Mammary microvascular endothelial cell (primary cell): ENCODE results near the gene ELSPBP1. TPM values are rescaled to one million over a fixed set of nuclear protein-coding genes. Genes with fewer than 3 reads are reported as not detected.

ENCODE experiments used
- total RNA-seq: library from RNA; depleted of rRNA; stranded (reverse); fragments of >200 nt; gene quantifications from 2 replicates; pipeline ENCODE4 v1.2.3, GENCODE V29; 2015

Gene ELSPBP1
- not detected in 2 replicates for total RNA-seq

DNA sequence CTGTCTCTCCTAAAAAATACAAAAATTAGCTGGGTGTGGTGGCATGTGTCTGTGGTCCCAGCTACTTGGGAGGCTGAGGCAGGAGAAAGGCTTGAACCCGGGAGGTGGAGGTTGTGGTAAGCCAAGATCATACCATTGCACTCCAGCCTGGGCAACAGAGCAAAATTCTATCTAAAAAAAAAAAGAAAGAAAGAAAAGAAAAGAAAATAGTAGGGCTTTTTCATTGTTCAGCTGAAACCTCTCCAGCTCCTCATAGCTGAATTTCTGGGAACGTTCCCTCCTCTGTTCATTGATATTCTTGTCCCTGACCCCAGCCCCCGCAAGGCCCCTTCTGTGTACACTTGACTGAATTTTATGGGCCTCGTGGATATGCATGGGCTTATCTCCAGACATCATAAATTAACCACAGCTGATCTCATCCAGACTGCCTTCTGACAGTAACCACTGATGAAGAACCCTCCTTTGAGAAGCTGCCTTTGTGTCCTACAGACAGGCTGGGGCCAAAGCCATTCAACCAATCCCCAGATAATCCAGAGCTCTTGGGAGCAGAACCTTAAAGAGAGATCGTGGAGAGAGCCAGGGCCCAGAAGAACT, at the start of gene ELSPBP1:
ELSPBP1 (plus strand) TSS at position 424 of the 594 bp plus-strand sequence. CDS start 14,036 bp downstream, outside the sequence.

GRCh38 chr19:47992070-47992469, 2.4 kb upstream of the ELSPBP1 start, which contains the start of gene BSPH1:
Gene BSPH1 (minus strand): TSS chr19:47992170. CDS start chr19:47992081, 89 bp downstream.

GRCh38 chr19:48043675-48044258, 49.3 kb downstream of the ELSPBP1 start, which contains the start of gene CABP5:
Gene CABP5 (minus strand): TSS chr19:48044079. CDS start chr19:48043922, 157 bp downstream.

Other genes with a start within 250 kb of the ELSPBP1 start
- gene NOP53, start 249.1 kb upstream of the ELSPBP1 start, total RNA-seq, result 164 and 174 TPM in 2 replicates
- gene SELENOW, start 215.9 kb upstream of the ELSPBP1 start, total RNA-seq, result 736 and 749 TPM in 2 replicates
- gene TPRX1, start 190.1 kb upstream of the ELSPBP1 start, total RNA-seq, result not detected in 2 replicates
- not detected in 2 replicates for gene CRX, start 172.7 kb upstream of the ELSPBP1 start, total RNA-seq
- gene TPRX2, start 135.4 kb upstream of the ELSPBP1 start, total RNA-seq, result not detected in 2 replicates
- gene SULT2A1, start 108.3 kb upstream of the ELSPBP1 start, total RNA-seq, result not detected in 2 replicates
- gene BSPH1, start 2.5 kb upstream of the ELSPBP1 start, total RNA-seq, result not detected in 2 replicates
- gene CABP5, start 49.4 kb downstream of the ELSPBP1 start, total RNA-seq, result not detected in 2 replicates
- gene PLA2G4C, start 116.2 kb downstream of the ELSPBP1 start, total RNA-seq, result 91.2 and 93.5 TPM in 2 replicates
- gene LIG1, start 175.7 kb downstream of the ELSPBP1 start, total RNA-seq, result 50.4 and 81.1 TPM in 2 replicates
- gene ZSWIM9, start 176.0 kb downstream of the ELSPBP1 start, total RNA-seq, result 2.8 and 3.1 TPM in 2 replicates